ENCODE data around the gene PLA2G4E.

DNA sequence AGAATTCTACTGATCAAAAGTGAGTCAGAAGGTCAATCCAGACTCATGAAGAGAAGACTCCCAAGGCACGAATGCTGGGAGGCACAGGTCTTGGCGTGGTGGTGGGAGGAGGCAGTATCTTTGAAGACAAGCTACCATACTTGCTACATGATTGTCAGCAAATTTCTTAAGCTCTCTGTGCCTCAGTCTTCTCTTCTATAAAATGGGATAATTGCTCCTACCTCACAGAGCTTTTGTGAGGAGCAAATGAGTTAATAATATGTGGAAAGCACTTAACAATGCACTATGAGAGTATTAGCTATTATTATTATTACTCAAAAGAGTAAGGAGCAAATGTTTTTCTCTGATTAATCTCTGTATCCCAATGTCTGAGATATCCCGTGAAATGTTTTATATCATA is 84.7 kb downstream of the PLA2G4E start:
- TF ChIP-seq, protein P1, sequence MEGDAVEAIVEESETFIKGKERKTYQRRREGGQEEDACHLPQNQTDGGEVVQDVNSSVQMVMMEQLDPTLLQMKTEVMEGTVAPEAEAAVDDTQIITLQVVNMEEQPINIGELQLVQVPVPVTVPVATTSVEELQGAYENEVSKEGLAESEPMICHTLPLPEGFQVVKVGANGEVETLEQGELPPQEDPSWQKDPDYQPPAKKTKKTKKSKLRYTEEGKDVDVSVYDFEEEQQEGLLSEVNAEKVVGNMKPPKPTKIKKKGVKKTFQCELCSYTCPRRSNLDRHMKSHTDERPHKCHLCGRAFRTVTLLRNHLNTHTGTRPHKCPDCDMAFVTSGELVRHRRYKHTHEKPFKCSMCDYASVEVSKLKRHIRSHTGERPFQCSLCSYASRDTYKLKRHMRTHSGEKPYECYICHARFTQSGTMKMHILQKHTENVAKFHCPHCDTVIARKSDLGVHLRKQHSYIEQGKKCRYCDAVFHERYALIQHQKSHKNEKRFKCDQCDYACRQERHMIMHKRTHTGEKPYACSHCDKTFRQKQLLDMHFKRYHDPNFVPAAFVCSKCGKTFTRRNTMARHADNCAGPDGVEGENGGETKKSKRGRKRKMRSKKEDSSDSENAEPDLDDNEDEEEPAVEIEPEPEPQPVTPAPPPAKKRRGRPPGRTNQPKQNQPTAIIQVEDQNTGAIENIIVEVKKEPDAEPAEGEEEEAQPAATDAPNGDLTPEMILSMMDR (conservative IDR thresholded peaks at IDR 0.05), result no peak
- no peak for TF ChIP-seq EZH2 (IDR thresholded peaks at IDR 0.05; ENCODE audit: low read depth)

Measured in PC-9 (cell line).